Right lobe of liver (tissue), 6 donors: Measurements from ENCODE around the gene RPRD1B. TPM values are rescaled to one million over a fixed set of nuclear protein-coding genes. Genes with fewer than 3 reads are reported as not detected.

Source experiments
- ATAC-seq, 4 donors: fragments of 200-7000 bp; cut with Tn5 transposase; one replicate each; pipeline ENCODE4 v1.9.1; 2020; ENCODE audit warnings: mild to moderate bottlenecking in 4 of 4, moderate library complexity in 4 of 4
- DNase-seq, 3 donors: peaks; one replicate each; pipeline ENCODE4 v3.0.0-alpha.2; 2020
- H3K27ac ChIP-seq, 3 donors: fragments of 200-600 bp; one replicate each; pipeline ENCODE4 v1.8.0; 2022
- H3K27me3 ChIP-seq, 2 donors: fragments of 200-600 bp; one replicate each; pipeline ENCODE4 v1.8.0; 2022
- H3K36me3 ChIP-seq, 4 donors: fragments of 200-600 bp; sonication (generic) in 1 of 4; one replicate each; pipeline versions ENCODE4 v1.5.1 to v1.8.0; 2017 to 2022; ENCODE audit warnings: control low read depth in 1 of 4
- H3K4me1 ChIP-seq, 4 donors: fragments of 200-600 bp; sonication (generic) in 1 of 4; one replicate each; pipeline versions ENCODE4 v1.5.1 to v1.8.0; 2017 to 2022; ENCODE audit warnings: control low read depth in 1 of 4
- H3K4me3 ChIP-seq, 3 donors: fragments of 200-600 bp; one replicate each; pipeline ENCODE4 v1.8.0; 2022
- H3K9me3 ChIP-seq, 4 donors: fragments of 200-600 bp; sonication (generic) in 1 of 4; one replicate each; pipeline versions ENCODE4 v1.5.1 to v1.8.0; 2017 to 2022; ENCODE audit warnings: control low read depth in 1 of 4
- CTCF ChIP-seq, 4 donors: fragments of 200-600 bp in 3 of 4; fragments of 450-650 bp in 1 of 4; IDR thresholded peaks; one replicate each; pipeline versions ENCODE4 v1.5.1 to v1.8.0; 2016 to 2022; ENCODE audit warnings: antibody characterized with exemption in 4 of 4, mild to moderate bottlenecking in 2 of 4
- POLR2A ChIP-seq: fragments of 450-650 bp; IDR thresholded peaks from one replicate; pipeline ENCODE4 v1.6.1; 2017; ENCODE audit warnings: antibody characterized with exemption, mild to moderate bottlenecking
- WGBS: methylation state at CpG from one replicate; pipeline ENCODE4 v1.1.6; 2018; ENCODE audit warnings: low coverage, low lambda C conversion rate; ENCODE audit not compliant: insufficient coverage; ENCODE audit errors: missing lambda C conversion rate; 5-methylcytosine and 5-hydroxymethylcytosine counted together
- intact Hi-C, 2 donors: fragments of 100-400 bp; cut with DNase I; formaldehyde crosslinking; loops; one replicate each; pipeline versions ENCODE4 v1.11.2 to v1.14.1; 2022
- total RNA-seq, 6 experiments: library from RNA; depleted of rRNA in 2 of 6; stranded (reverse); fragments of >200 nt in 2 of 6; fragmentation: NEBNext Ultra II Directional in 3 of 6; extraction: Animal tissue kit (Norgen Biotek cat#: 25700) in 3 of 6; gene quantifications; one replicate each; pipeline versions ENCODE4 v1.1.0 to v1.2.4, GENCODE V29; 2016 to 2023
- donor health status: DM: no; HTN: yes; CAD: no.
- donor health status: DM: no; HTN: no; CAD: no.
- donor health status: DM: no; HTN: no; CAD: no.
- donor health status: DM: no; HTN: yes; CAD: no.
- donor health status: DM: no; HTN: yes; CAD: no.

The RPRD1B gene
- total RNA-seq, 6 experiments from 2014 or later, result 25.0 to 153 (median 37.9) TPM

GRCh38 chr20:38031957-38032356, 1.6 kb upstream of the RPRD1B start:
- Histone ChIP-seq H3K27me3 (no peaks in the 10 kb centered on the region), H3K36me3 (no peaks in the 10 kb centered on the region), H3K4me3 (no peak overlapping the region), H3K9me3 (no peaks in the 10 kb centered on the region), H3K27ac (no peak overlapping the region), H3K4me1 (peaks cover 0 to 35% (median 6%) of the 10 kb centered on the region in 4 donors)
- ATAC-seq, result no peak
- TF ChIP-seq CTCF (IDR thresholded peaks at IDR 0.05) (no peak), POLR2A (no peak)
- WGBS, result 79% methylated on average over 3 of the region's 3 CpGs
- no peak for DNase-seq
- intact Hi-C loops, result no loop called here

GRCh38 chr20:38032585-38033329, 789 bp upstream of the RPRD1B start:
- H3K27me3 ChIP-seq, result no peaks in the 10 kb centered on the region
- no peaks in the 10 kb centered on the region for H3K9me3 ChIP-seq
- 26% methylated on average over 21 of the region's 28 CpGs for WGBS
- intact Hi-C loops, result no loop called here
- TF ChIP-seq CTCF (IDR thresholded peaks at IDR 0.05) (no peak), POLR2A (no peak)
- ATAC-seq (peak; percentile 50 to 58 (median 54)), DNase-seq (no peak)
- H3K4me3 ChIP-seq, result peak overlapping the region; percentile 62 to 96 (median 91)
- peak overlapping the region; percentile 89 to 98 (median 94) for H3K27ac ChIP-seq
- H3K4me1 ChIP-seq, result peaks cover 0 to 43% (median 6%) of the 10 kb centered on the region in 4 donors
- no peaks in the 10 kb centered on the region for H3K36me3 ChIP-seq

- peaks cover 0 to 43% (median 6%) of the 10 kb centered on the region in 4 donors for H3K4me1 ChIP-seq
- no peaks in the 10 kb centered on the region for H3K9me3 ChIP-seq
- no peaks in the 10 kb centered on the region for H3K36me3 ChIP-seq
- DNase-seq, result no peak
- intact Hi-C loops, result no loop called here
- TF ChIP-seq CTCF (IDR thresholded peaks at IDR 0.05), result no peak
- no peak for TF ChIP-seq POLR2A
- peak overlapping the region; percentile 62 to 96 (median 91) for H3K4me3 ChIP-seq
- ATAC-seq, result peak in 3 of 4 donors; percentile 15 to 26 (median 22)
- H3K27me3 ChIP-seq, result no peaks in the 10 kb centered on the region
- H3K27ac ChIP-seq, result peak overlapping the region; percentile 89 to 98 (median 94)
- WGBS, result 7% methylated on average over 11 of the region's 14 CpGs
Measured at GRCh38 chr20:38034108-38034649, 633 bp downstream of the RPRD1B start.

- H3K27me3 ChIP-seq, result no peaks in the 10 kb centered on the region
- H3K4me1 ChIP-seq, result peaks cover 0 to 43% (median 6%) of the 10 kb centered on the region in 4 donors
- no peaks in the 10 kb centered on the region for H3K36me3 ChIP-seq
- no peak for DNase-seq
- H3K27ac ChIP-seq, result no peak overlapping the region
- H3K4me3 ChIP-seq, result peak overlapping the region in 2 of 3 donors; percentile 91 to 96
- H3K9me3 ChIP-seq, result no peaks in the 10 kb centered on the region
- intact Hi-C loops, result no loop called here
- TF ChIP-seq POLR2A (no peak), CTCF (IDR thresholded peaks at IDR 0.05) (no peak)
- WGBS, result 50% methylated on average over 5 of the region's 6 CpGs
- ATAC-seq, result no peak
Measured at GRCh38 chr20:38034961-38035360, 1.4 kb downstream of the RPRD1B start.
